Ishikawa (cell line): ENCODE data around the gene ERBB4.

ENCODE experiments used
- CEBPB ChIP-seq: IDR thresholded peaks from 2 replicates; pipeline ENCODE4 v1.6.1; 2012
- CREB1 ChIP-seq: IDR thresholded peaks from 2 replicates; pipeline ENCODE4 v1.6.1; 2012; ENCODE audit warnings: low read depth
- EGR1 ChIP-seq: IDR thresholded peaks from 2 replicates; pipeline ENCODE4 v1.6.1; 2012
- EP300 ChIP-seq: IDR thresholded peaks from 2 replicates; pipeline ENCODE4 v1.6.1; 2012; ENCODE audit warnings: borderline replicate concordance
- FOXM1 ChIP-seq: IDR thresholded peaks from 2 replicates; pipeline ENCODE4 v1.6.1; 2012; ENCODE audit warnings: low read depth, borderline replicate concordance
- MAX ChIP-seq: IDR thresholded peaks from 2 replicates; pipeline ENCODE4 v1.6.1; 2012
- NFIC ChIP-seq: IDR thresholded peaks from 2 replicates; pipeline ENCODE4 v1.6.1; 2012
- RAD21 ChIP-seq: IDR thresholded peaks from 2 replicates; pipeline ENCODE4 v1.6.1; 2012; ENCODE audit warnings: low read depth
- REST ChIP-seq: IDR thresholded peaks from 2 replicates; pipeline ENCODE4 v1.6.1; 2012; ENCODE audit warnings: low read depth, mild to moderate bottlenecking
- TAF1 ChIP-seq: IDR thresholded peaks from 2 replicates; pipeline ENCODE4 v1.6.1; 2012; ENCODE audit warnings: low read depth, mild to moderate bottlenecking
- TCF12 ChIP-seq: IDR thresholded peaks from 2 replicates; pipeline ENCODE4 v1.6.1; 2012; ENCODE audit warnings: low read depth
- TEAD4 ChIP-seq: IDR thresholded peaks from 2 replicates; pipeline ENCODE4 v1.6.1; 2012
- USF1 ChIP-seq: IDR thresholded peaks from 2 replicates; pipeline ENCODE4 v1.6.1; 2012
- YY1 ChIP-seq: IDR thresholded peaks from 2 replicates; pipeline ENCODE4 v1.6.1; 2012; ENCODE audit warnings: low read depth
- ZBTB7A ChIP-seq: IDR thresholded peaks from 2 replicates; pipeline ENCODE4 v1.6.1; 2012; ENCODE audit warnings: low read depth

Gene ERBB4

DNA sequence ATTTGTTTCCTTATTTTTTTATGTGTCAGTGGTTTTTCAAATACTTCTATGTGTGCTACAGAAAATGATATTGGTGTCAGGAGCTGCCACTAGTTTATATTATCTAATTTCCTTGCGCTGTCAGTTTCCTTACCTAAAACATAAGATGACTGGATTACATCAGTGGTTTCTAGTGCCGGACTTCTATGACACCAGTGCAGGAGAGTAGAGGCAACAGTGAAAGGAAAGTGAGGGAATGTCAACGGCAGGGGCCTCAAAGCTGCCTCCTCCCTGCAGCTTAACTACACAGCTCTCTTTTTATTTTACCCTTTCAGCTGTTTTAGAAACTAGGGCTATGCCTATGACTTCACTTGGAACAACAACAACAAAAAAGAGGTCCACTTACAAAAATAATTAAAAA, 6.5 kb downstream of the ERBB4 start:
- TF ChIP-seq EGR1, result no peak
- no peak for TF ChIP-seq MAX
- TF ChIP-seq EP300, result no peak
- no peak for TF ChIP-seq FOXM1

DNA sequence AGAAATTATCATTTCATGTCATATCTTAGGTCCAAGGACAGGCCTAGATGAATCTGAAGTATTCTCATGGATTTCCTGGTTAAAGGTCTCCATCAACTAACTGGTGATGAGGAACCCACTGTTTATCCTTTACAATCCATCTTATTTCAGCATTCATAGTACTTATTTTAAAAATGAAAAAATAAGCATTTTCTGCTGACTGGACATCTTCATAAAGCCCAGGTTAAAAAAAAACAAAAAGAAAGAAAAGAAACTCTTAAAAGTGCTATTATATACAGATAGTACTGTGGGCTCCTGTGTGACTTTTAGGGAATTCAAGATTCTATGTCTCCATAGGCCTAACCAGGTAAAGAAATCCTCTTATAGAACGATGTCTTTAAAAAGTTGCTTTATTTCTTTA, 7.1 kb downstream of the ERBB4 start:
- TF ChIP-seq EP300 (no peak), RAD21 (no peak), CEBPB (no peak), TEAD4 (no peak), USF1 (no peak)

- no peak for TF ChIP-seq TEAD4
- no peak for TF ChIP-seq EP300
- TF ChIP-seq REST, result no peak
- no peak for TF ChIP-seq RAD21
- TF ChIP-seq FOXM1, result no peak
- TF ChIP-seq ZBTB7A, result no peak
- no peak for TF ChIP-seq YY1
- TF ChIP-seq CEBPB, result no peak
- no peak for TF ChIP-seq TCF12
These were observed 7.6 kb downstream of the ERBB4 start for GRCh38 chr2:212530991-212531390.

- no peak for TF ChIP-seq NFIC
- no peak for TF ChIP-seq CEBPB
- no peak for TF ChIP-seq FOXM1
- no peak for TF ChIP-seq CREB1
- TF ChIP-seq MAX, result no peak
- no peak for TF ChIP-seq REST
- no peak for TF ChIP-seq USF1
- no peak for TF ChIP-seq ZBTB7A
- no peak for TF ChIP-seq EP300
- no peak for TF ChIP-seq TAF1
- TF ChIP-seq RAD21, result no peak
- no peak for TF ChIP-seq EGR1
- TF ChIP-seq TCF12, result no peak
- TF ChIP-seq TEAD4, result no peak
These were observed 8.2 kb downstream of the ERBB4 start for GRCh38 chr2:212530373-212530772.

GRCh38 chr2:212528106-212528856, 10.3 kb downstream of the ERBB4 start:
- no peak for TF ChIP-seq CEBPB
- TF ChIP-seq TCF12, result no peak
- TF ChIP-seq REST, result no peak
- no peak for TF ChIP-seq RAD21
- TF ChIP-seq FOXM1, result no peak
- no peak for TF ChIP-seq TEAD4
- TF ChIP-seq EP300, result no peak
- TF ChIP-seq USF1, result no peak
- no peak for TF ChIP-seq YY1
- no peak for TF ChIP-seq ZBTB7A
- TF ChIP-seq TAF1, result no peak
